ENCODE measurements around the gene VCL. TPM values are rescaled to one million over a fixed set of nuclear protein-coding genes. Genes with fewer than 3 reads are reported as not detected.
A peak's percentile ranks its signal among the peaks of the same experiment; 100 is the strongest.

VCL gene
- total and polyA plus RNA-seq, 2 of the 8 experiments (the other 6 are each of a cell fraction or from before 2014, with no cell fraction given) = 119 to 377 TPM

GRCh38 chr10:74025380-74025978 lies 27.6 kb downstream of the VCL start:
- Histone ChIP-seq H3K9me3 (ENCODE audit: insufficient read depth in 2 of 2, low read depth in 1 of 2, low read length in 1 of 2) (no peaks in the 10 kb centered on the region), H2BK15ac (ENCODE audit: low read length) (no peak overlapping the region), H4K91ac (replicated peaks; ENCODE audit: insufficient read length, low read length) (no peak overlapping the region), H3K23me2 (ENCODE audit: low read depth, low read length) (no peaks in the 10 kb centered on the region), H4K8ac (ENCODE audit: extremely low read depth, insufficient read depth, low read length) (no peak overlapping the region), H3K36me3 (ENCODE audit: control insufficient read depth in 2 of 4, insufficient read depth in 4 of 4, low read length in 3 of 4) (no peaks in the 10 kb centered on the region; a peak in 2 of 8 replicates), H2BK20ac (ENCODE audit: low read length) (no peak overlapping the region), H4K5ac (ENCODE audit: insufficient read length, low read depth, low read length) (no peak overlapping the region), H3K56ac (replicated peaks; ENCODE audit: insufficient read length, low read depth, low read length) (no peak overlapping the region), H3K27me3 (replicated peaks in 1 of 4; ENCODE audit: control insufficient read depth in 3 of 4, extremely low read depth in 1 of 4, insufficient read depth in 3 of 4, low read length in 3 of 4) (no peaks in the 10 kb centered on the region), H4K20me1 (replicated peaks in 1 of 2; ENCODE audit: control insufficient read depth in 1 of 2, insufficient read depth in 2 of 2, low read length in 2 of 2) (peaks cover 0 to 4% of the 10 kb centered on the region in 2 experiments), H3K23ac (ENCODE audit: insufficient read length) (no peak overlapping the region), H3K27ac (ENCODE audit: low read depth, low read length) (no peak overlapping the region), H2BK120ac (replicated peaks; ENCODE audit: low read depth, low read length) (no peak overlapping the region), H3K4me3 (ENCODE audit: extremely low read depth in 1 of 4, insufficient read depth in 2 of 4, low read depth in 3 of 4, low read length in 4 of 4) (no peak overlapping the region), H3K4me1 (replicated peaks in 1 of 4; ENCODE audit: control insufficient read depth in 3 of 4, insufficient read depth in 4 of 4, low read length in 3 of 4) (peaks cover 0 to 8% (median 1%) of the 10 kb centered on the region in 4 experiments; a peak in 5 of 7 replicates), H3K79me1 (ENCODE audit: low read depth, low read length) (peaks cover 2% of the 10 kb centered on the region; the same call in 1 of the 2 replicates), H3K14ac (ENCODE audit: insufficient read length) (no peak overlapping the region), H2AK5ac (ENCODE audit: low read depth, low read length) (no peak overlapping the region), H3K9ac (replicated peaks in 1 of 4; ENCODE audit: extremely low read depth in 1 of 4, low read depth in 3 of 4, low read length in 3 of 4) (no peak overlapping the region), H2BK5ac (ENCODE audit: low read depth, low read length) (no peak overlapping the region), H3K18ac (ENCODE audit: extremely low read depth, low read length) (no peak overlapping the region), H3K4me2 (ENCODE audit: insufficient read depth in 1 of 2, low read depth in 2 of 2, low read length in 2 of 2) (peak overlapping the region in 1 of 2 experiments; percentile 18; a peak in 1 of 4 replicates), H2AFZ (ENCODE audit: low read length) (no peak overlapping the region), H2BK12ac (ENCODE audit: low read depth, low read length) (no peak overlapping the region), H3K79me2 (ENCODE audit: control insufficient read depth in 1 of 2, insufficient read depth in 2 of 2, low read length in 2 of 2) (peaks cover 2 to 92% of the 10 kb centered on the region in 2 experiments; a peak in 3 of 4 replicates), H3K4ac (replicated peaks; ENCODE audit: insufficient read length, low read depth, low read length) (no peak overlapping the region)
- 85% methylated on average over 5 of the region's 5 CpGs; no CpG with 5 or more reads in 1 of the 2 experiments for WGBS, 2 experiments (ENCODE audit: extremely low coverage in 1 of 2, insufficient coverage in 1 of 2, insufficient read length in 1 of 2, insufficient replicate concordance in 2 of 2, low coverage in 1 of 2, low lambda C conversion rate in 2 of 2, missing lambda C conversion rate in 1 of 2)
- CTCF ChIA-PET (ENCODE audit: partially characterized antibody) = interaction anchor here (0.7 to 2.2 kb wide), 6 partner anchors 13 to 66 kb away, joined by 3 to 11 read pairs (median 4); no protein-coding TSS in a partner anchor
- FAIRE-seq (no peak), DNase-seq (ENCODE audit: low read depth in 1 of 2, low spot score in 2 of 2) (no peak)
- POLR2A ChIA-PET (ENCODE audit: partially characterized antibody) = interaction anchor here (0.9 to 10.2 kb wide), 13 partner anchors 8 to 124 kb away, joined by 3 to 117 read pairs (median 4); partner anchors contain the start of gene VCL
- no peak for TF ChIP-seq ATF2 (IDR thresholded peaks at IDR 0.05; ENCODE audit: low read length)
- 0 out of 2 replicates have a peak, but pooled peaks have one; percentile 31 for TF ChIP-seq POLR2AphosphoS5 (IDR thresholded peaks at IDR 0.05; ENCODE audit: low read depth, low read length)
- no peak for TF ChIP-seq EGR1 (IDR thresholded peaks at IDR 0.05; ENCODE audit: borderline replicate concordance, low read depth, low read length)
- TF ChIP-seq SP4 (IDR thresholded peaks at IDR 0.05; ENCODE audit: low read length) = no peak

All from H1 (cell line).